Measurements from ENCODE around the gene ZNF830. TPM values are rescaled to one million over a fixed set of nuclear protein-coding genes. Genes with fewer than 3 reads are reported as not detected.

ZNF830 gene
- total and polyA plus RNA-seq, 10 of the 15 experiments (the other 5 are each of a cell fraction or from before 2014, with no cell fraction given): 9.7 to 18.5 (median 15.1) TPM

DNA sequence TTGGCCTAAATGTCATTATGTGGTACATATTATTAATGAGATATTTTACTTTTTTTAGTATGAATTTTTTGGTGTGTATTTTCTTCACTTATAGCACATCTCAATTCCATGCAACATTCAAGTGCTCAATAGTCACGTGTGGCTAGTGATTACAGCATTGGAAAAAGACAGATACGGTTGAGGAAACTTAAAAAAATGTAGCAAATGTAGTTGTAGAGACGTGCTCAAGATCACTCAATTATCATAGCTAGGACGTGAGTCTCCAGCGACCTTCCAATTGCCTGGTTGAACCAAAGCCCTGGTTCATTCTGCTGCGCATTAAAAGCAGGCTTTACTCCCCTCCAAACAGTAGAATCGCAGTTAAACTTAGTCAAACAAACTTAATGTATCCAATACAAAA is 17.8 kb downstream of the ZNF830 start:
- FAIRE-seq: no peak
- peak overlapping the region; percentile 91 for H3K4me2 ChIP-seq (ENCODE audit: control insufficient read depth, insufficient read depth)
- in situ Hi-C loops (cut with MboI): no loop called here
- no peak overlapping the region for H3K27ac ChIP-seq (ENCODE audit: control insufficient read depth, insufficient read depth)
- H3K79me2 ChIP-seq (ENCODE audit: control insufficient read depth, insufficient read depth, low read length): peaks cover 22% of the 10 kb centered on the region
- ChIA-PET CTCF (no interaction called here), SMC1A (ENCODE audit: uncharacterized antibody, unreplicated experiment) (interaction anchor here (1.5 kb wide), 1 partner anchor 19 kb away, joined by 3 read pairs; no protein-coding TSS in a partner anchor), POLR2A (interaction anchor here (2.5 kb wide), 1 partner anchor 18 kb away, joined by 8 read pairs; the partner anchor contains the start of genes CCT6B and ZNF830), RAD21 (ENCODE audit: unreplicated experiment) (interaction anchor here (0.8 to 1.3 kb wide), 3 partner anchors 20 to 140 kb away, joined by 3 to 4 read pairs (median 3); no protein-coding TSS in a partner anchor)
- no peaks in the 10 kb centered on the region; a peak in 1 of 4 replicates for H3K36me3 ChIP-seq (ENCODE audit: control insufficient read depth in 2 of 2, insufficient read depth in 2 of 2, low read length in 1 of 2)
- peak overlapping the region; percentile 77; the same call in 1 of the 2 replicates for H2AFZ ChIP-seq (ENCODE audit: control insufficient read depth, low read depth, low read length)
- TF ChIP-seq POLR2A (IDR thresholded peaks at IDR 0.05; ENCODE audit: low read depth, low read length) (no peak), IRF4 (IDR thresholded peaks at IDR 0.05; ENCODE audit: low read depth, low read length) (no peak), TCF12 (IDR thresholded peaks at IDR 0.05; ENCODE audit: low read depth, low read length) (no peak), ZNF384 (IDR thresholded peaks at IDR 0.05; ENCODE audit: borderline replicate concordance, low read depth, low read length) (no peak), PAX8 (IDR thresholded peaks at IDR 0.05) (no peak), RBBP5 (conservative IDR thresholded peaks at IDR 0.05) (no peak), CREB1 (IDR thresholded peaks at IDR 0.05; ENCODE audit: low read depth) (no peak), IRF5 (IDR thresholded peaks at IDR 0.05; ENCODE audit: borderline replicate concordance) (no peak), GATAD2B (conservative IDR thresholded peaks at IDR 0.05; ENCODE audit: low read depth) (no peak)
- TF ChIP-seq, protein P1, sequence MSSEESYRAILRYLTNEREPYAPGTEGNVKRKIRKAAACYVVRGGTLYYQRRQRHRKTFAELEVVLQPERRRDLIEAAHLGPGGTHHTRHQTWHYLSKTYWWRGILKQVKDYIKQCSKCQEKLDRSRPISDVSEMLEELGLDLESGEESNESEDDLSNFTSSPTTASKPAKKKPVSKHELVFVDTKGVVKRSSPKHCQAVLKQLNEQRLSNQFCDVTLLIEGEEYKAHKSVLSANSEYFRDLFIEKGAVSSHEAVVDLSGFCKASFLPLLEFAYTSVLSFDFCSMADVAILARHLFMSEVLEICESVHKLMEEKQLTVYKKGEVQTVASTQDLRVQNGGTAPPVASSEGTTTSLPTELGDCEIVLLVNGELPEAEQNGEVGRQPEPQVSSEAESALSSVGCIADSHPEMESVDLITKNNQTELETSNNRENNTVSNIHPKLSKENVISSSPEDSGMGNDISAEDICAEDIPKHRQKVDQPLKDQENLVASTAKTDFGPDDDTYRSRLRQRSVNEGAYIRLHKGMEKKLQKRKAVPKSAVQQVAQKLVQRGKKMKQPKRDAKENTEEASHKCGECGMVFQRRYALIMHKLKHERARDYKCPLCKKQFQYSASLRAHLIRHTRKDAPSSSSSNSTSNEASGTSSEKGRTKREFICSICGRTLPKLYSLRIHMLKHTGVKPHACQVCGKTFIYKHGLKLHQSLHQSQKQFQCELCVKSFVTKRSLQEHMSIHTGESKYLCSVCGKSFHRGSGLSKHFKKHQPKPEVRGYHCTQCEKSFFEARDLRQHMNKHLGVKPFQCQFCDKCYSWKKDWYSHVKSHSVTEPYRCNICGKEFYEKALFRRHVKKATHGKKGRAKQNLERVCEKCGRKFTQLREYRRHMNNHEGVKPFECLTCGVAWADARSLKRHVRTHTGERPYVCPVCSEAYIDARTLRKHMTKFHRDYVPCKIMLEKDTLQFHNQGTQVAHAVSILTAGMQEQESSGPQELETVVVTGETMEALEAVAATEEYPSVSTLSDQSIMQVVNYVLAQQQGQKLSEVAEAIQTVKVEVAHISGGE (CRISPR knock-in tag; IDR thresholded peaks at IDR 0.05): no peak
- TF ChIP-seq, protein P2, sequence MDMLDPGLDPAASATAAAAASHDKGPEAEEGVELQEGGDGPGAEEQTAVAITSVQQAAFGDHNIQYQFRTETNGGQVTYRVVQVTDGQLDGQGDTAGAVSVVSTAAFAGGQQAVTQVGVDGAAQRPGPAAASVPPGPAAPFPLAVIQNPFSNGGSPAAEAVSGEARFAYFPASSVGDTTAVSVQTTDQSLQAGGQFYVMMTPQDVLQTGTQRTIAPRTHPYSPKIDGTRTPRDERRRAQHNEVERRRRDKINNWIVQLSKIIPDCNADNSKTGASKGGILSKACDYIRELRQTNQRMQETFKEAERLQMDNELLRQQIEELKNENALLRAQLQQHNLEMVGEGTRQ (IDR thresholded peaks at IDR 0.05; ENCODE audit: borderline replicate concordance, low read depth, low read length): no peak
- no peak for ATAC-seq
- H4K20me1 ChIP-seq (ENCODE audit: control insufficient read depth, insufficient read depth): no peaks in the 10 kb centered on the region
- no TSS peak for BruUV-seq (replicated peaks)
- peak overlapping the region; percentile 89; the same call in 1 of the 2 replicates for H3K4me3 ChIP-seq
- no peaks in the 10 kb centered on the region for H3K9me3 ChIP-seq (replicated peaks; ENCODE audit: control insufficient read depth, insufficient read depth, low read length)
- DNase-seq (ENCODE audit: low read depth, low spot score): no peak
- no peak overlapping the region for H3K9ac ChIP-seq (ENCODE audit: control insufficient read depth, insufficient read depth, low read length)
- 97% methylated on average over 7 of the region's 7 CpGs for WGBS (ENCODE audit: insufficient coverage, insufficient replicate concordance, low lambda C conversion rate, missing lambda C conversion rate)
- intact Hi-C loops (cut with micrococcal nuclease; ENCODE audit: unreplicated experiment): no loop called here
- H3K27me3 ChIP-seq (replicated peaks in 1 of 2; ENCODE audit: control insufficient read depth in 2 of 2, insufficient read depth in 2 of 2, low read length in 1 of 2): no peaks in the 10 kb centered on the region
- peaks cover 12% of the 10 kb centered on the region for H3K4me1 ChIP-seq (ENCODE audit: control insufficient read depth, insufficient read depth, low read length)
